HG03064 (cell line): ENCODE data around the gene ALK.
"Not testable (repeated sequence)": the region's sequence is repeated elsewhere in the genome, so short reads cannot be mapped to it uniquely, and the experiment has no call there.

Experiments
- ATAC-seq: cut with Tn5 transposase; IDR thresholded peaks from one replicate; pipeline ENCODE4 v1.9.1; 2021; ENCODE audit warnings: low read depth; ENCODE audit not compliant: unreplicated experiment

The ALK gene

DNA sequence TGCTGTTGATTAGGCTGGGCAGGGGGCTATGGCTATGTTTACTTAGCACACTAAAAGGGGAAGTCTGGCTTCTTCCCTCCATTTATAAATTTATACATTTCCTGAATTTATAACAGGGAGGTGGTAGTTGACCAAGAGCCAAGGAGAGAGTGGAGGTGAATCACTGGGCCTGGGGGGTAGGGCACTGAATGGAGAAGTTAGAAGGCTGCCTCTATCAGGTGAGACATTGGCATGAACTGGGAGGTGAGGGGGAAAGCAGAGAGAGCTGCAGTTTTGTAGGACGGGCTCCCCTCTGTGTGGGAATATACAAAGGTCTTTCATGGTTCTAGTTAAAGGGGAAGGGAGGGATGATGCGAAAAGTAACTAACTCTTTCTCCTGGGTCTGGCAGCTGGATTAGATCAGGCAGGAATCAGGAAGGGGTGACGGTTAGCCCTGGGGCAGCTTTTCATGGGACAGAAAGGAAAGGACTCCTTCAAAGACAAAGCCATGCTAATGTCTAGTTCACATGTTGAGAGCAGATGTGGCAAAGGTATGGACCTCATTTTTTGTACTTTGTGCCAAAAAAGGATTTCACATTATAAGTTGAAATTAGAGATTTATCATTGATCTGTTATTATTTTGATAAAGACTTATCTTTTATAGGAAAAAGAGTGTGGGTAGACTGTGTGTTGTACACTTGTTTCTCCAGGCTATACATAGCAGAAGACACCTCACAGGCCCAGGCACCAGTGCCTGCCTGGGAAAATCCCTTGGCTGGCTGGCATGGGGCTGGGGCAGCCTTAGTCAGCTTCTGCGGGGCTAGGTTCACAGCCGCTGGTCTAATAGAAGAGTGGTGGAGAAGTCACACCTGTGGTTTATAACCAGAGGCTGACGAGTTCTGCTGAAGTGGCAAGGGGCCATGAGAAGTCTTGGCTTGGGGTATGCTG lies 647.4 kb downstream of the ALK start:
- no peak for ATAC-seq

DNA sequence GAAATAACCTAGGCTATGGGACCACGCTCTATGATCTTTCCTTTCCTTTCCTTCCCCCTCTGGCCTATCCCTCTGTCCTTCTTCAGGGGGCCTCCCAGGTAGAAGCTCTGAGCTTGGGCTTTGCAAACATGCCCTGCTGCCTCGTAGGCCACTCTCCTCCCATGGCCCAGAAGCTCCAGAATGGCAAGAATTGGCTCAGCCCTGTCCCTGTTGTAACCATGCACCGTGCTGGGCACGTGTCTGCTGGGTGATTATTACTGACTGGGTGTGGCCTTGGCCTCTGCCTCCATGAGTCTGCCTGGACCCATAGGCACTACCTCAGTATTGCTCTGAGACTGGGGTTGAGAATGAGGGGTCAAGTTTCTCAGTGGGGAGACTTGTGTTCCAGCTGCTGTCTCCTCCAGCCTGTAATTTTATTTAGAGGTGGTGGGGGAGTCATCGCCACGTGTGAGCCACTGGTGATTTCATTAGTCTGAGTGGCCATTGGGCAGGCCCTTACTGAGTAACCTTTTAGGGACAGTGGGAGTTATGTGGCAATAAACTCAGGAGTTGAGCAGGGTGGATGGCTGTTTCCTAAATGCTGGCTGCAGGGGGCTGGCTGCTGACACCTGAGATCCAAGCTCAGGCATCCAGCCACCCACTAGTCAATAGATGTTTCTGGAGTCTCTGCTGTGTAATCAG lies 648.2 kb downstream of the ALK start:
- ATAC-seq: no peak

DNA sequence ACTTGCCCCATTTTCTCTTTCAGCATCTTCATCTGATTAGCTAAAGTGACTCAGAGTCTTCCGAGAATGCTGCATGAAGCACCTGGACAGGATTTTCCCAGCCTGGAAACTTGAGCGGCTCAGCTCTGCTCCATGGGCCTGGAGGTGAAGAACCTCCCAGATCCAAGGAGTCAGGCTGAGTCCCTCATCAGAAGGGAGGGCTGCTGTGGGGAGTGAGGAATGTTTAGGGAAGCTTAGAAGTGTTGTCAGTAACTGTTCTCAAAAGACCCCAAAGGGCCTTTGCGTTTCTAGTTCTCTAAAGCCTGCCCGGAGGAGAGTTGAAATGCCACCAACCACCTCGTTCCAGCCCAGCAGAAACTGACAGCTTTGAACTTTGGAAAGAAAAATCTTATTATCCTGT lies 649.1 kb downstream of the ALK start:
- no peak for ATAC-seq

DNA sequence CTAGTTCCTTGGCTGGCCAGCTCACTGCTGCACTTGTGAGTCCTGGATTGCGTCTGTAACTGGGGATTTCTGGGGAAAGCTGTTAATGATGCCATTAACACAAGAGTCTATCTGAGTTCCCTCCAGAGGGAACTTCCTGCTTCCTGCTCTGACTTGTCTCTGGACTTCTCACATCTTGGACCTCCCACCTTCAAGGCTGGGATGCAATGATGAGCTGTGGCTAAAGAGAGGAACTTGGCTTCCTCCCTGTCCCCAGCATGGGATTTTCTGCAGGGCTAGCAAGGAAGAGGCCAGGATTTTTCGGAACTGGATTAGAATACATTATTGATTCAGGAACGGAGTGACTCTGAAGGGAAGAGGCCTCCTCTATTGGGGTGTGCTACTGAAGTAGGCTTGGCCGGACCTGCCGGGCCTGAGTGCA lies 650.7 kb downstream of the ALK start:
- no peak for ATAC-seq

GRCh38 chr2:29269765-29270109 lies 651.6 kb downstream of the ALK start:
- ATAC-seq: no peak

DNA sequence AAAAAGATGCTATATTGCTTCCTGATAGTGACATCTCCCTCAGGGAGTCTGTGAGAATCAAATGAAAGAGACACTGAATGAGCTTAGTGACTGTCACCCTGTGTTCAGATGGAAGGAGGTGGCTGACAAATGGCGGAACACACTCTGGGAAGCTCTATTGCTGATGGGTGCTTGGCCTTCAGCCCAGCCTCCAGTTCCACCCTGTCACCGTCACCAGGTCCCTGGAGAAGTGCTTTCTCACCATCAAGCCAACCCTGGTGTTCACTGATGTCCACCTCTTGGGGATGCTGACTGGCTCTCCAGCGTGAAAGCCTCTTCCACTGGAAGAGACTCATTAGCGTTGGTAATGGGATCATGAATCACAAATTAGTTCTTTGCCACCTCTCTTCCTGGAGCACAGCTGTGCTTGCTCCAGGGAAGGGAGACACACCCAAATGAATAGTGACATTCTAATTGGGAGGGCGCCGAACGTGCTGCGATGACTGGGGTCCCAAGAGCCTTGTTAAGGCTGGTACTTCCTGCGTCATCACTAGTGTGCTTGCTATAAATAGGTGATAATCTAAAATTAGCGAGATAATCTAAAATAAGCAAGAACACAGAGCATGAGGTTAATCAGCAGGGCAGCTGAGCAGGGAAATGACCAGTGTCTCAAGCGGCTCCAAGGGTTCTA lies 652.2 kb downstream of the ALK start:
- ATAC-seq: no peak

- no peak for ATAC-seq
These were observed 653.7 kb downstream of the ALK start for GRCh38 chr2:29267720-29268119.

GRCh38 chr2:29263886-29264285 lies 657.5 kb downstream of the ALK start:
- ATAC-seq: no peak

- ATAC-seq: no peak
These were observed 658.6 kb downstream of the ALK start for GRCh38 chr2:29262681-29263260.

DNA sequence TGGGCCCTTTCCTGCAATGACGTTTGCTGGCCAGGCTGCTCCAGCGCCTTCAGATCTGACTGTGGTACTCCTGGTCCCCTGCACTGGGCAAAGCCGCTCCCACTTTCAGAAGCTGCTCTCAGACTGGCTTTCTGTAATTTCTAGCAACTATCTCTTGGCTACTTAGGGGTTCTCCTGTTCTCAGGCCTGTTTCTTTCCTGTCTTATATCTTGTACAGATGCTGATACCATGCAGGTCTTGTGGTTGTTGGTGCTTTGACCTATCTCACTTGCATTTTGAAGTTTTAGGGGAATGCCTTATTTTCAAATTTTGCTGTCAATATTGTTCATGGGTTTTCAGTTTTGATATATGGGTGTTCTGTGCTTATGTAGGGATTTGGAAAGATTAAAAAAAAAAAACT lies 660.4 kb downstream of the ALK start:
- ATAC-seq: no peak

- no peak for ATAC-seq
These were observed 661.1 kb downstream of the ALK start for GRCh38 chr2:29260142-29260772.

DNA sequence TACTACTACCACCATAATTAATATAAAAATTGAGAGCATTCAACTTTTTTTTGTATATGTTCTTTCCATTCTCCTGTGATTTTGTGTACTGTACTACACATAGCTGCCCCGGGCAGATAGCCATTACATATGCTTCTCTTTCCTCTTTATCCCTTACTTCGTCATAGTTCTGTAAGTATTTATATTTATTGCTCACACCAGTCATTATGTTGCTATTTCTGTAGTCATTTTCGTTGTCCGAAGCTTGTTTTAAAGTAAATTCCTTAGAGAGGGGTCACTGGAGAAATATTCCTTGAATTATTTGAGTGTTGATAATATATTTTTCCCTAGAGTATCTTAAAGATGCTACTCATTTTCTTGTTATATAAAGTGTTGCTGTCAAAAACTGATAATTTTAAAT lies 662.2 kb downstream of the ALK start:
- no peak for ATAC-seq

DNA sequence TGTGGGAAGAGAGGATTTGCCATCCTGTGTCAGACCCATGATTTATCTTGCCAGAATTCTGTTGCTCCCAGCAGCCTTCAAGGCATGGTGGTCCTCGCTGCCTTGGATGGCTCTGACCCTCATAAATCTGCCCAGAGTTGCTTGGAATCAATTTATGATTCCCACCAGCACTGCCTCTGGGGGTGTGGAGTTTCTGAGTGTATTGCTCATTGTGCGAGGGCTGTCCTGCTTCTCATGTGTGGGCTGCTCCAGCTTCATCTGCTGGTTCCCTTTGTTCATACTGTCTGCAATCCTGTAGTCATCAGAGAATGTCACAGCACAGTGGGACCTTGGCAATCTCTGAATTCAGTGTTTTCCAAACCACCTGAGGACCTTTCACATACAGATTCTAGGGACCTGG lies 666.4 kb downstream of the ALK start:
- ATAC-seq: no peak

DNA sequence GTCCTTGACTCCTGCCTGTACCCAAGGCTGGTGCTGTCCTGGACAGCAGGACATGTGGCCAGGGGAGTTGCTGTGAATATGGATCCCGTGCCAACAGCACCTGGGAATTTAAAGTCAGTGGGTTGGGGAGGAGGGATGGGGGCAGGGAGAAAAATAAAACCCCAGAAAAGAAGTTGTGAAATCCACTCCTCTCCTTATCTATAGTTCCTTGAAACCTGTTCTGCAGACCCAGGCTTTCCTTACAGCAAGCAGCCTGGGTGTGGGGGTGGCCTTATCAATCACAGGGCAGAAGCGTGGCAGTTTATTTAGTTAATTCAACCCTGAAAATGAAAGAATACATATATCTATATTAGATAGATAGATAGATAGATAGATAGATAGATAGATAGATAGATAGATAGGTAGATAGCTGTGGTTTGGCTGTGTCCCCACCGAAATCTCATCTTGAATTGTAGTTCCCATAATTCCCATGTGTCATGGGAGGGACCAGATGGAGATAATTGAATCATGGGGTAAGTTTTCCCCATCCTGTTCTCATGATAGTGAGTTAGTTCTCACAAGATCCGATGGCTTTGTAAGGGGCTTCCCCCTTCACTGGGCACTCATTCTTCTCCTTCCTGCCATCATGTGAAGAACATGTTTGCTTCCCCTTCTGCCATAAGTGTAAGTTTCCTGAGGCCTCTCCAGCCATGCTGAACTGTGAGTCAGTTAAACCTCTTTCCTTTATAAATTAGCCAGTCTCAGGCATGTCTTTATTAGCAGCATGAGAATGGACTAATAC lies 667.7 kb downstream of the ALK start:
- ATAC-seq: not testable (repeated sequence)

- ATAC-seq: no peak
These were observed 668.4 kb downstream of the ALK start for GRCh38 chr2:29253026-29253425.

DNA sequence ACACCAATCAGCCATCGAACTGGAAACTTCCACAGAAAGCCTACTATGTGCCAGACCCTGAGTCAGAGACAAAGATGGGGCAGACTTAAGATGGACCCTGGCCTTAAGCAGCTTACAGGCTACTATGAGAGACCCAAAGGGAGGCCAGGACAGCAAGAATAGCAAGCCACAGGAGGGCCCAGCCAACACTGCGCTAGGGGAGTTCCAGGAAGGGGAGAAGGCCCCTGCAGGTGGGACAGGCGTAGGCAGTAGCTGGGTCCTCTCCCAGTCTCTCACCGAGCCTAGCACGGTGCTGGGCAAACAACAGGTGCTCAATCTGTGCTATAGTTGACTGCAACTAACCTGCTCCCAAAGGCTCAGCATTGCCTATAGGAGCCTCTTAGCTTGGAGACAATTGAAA lies 670.0 kb downstream of the ALK start:
- ATAC-seq: no peak

GRCh38 chr2:29250977-29251376 lies 670.4 kb downstream of the ALK start:
- no peak for ATAC-seq

- no peak for ATAC-seq
These were observed 671.6 kb downstream of the ALK start for GRCh38 chr2:29249666-29250253.

DNA sequence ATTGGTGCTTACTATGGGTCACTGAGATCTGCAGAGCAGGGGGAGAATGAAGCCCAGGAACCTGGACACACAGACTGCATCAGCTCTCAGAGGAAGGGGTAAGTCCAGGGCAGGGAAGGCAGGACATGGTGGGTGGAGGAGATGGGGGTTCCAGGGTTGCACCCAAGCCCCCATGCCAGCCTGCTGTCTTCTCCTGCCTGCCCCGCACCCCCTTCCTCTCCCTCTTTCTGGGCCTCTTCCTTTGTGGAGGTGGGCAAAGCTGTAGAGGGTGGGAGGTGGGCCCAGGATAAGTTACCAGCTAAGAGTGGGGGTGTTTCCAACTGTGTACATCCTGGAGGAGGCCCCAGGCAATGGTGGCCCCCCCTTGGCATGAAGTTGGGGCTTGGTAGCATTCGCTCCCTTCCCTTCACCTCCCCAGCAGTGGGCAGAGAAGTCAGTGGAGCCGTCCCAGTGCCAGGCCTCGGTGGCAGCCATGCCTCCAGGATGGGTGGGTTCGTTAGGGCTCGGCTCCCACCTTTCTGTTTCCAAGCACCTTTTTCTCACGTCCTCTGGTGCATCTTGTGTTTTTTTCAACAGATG lies 674.0 kb downstream of the ALK start:
- no peak for ATAC-seq
